KBM-7 (cell line): ENCODE results near the gene ARHGEF4.

Experiments used
- DNase-seq: peaks from one replicate; pipeline ENCODE4 v3.0.0-alpha.2; 2015
- in situ Hi-C: fragments of 300-500 bp; cut with MboI; formaldehyde crosslinking; loops from 2 replicates; pipeline ENCODE4 v1.14.3; 2020; ENCODE audit warnings: low sequenced_read_pairs, low pct_unique_long_range_greater_than_20kb, mixed read lengths

ARHGEF4 gene

GRCh38 chr2:130836501-130837174, at the start of gene ARHGEF4:
Gene ARHGEF4, plus strand, starts transcription at chr2:130836914. Its CDS starts 40 bp downstream, at chr2:130836954.
- DNase-seq: no peak
- in situ Hi-C loops: no loop called here

- DNase-seq: no peak
These were observed 48.9 kb upstream of the ARHGEF4 start for GRCh38 chr2:130787841-130788240.

GRCh38 chr2:130790312-130790711, 46.4 kb upstream of the ARHGEF4 start:
- in situ Hi-C loops: no loop called here
- no peak for DNase-seq

More at GRCh38 chr2:130787841-130788240, 48.9 kb upstream of the ARHGEF4 start:
- in situ Hi-C loops: no loop called here

GRCh38 chr2:130790804-130791616, 45.7 kb upstream of the ARHGEF4 start:
- DNase-seq: no peak
- in situ Hi-C loops: no loop called here

- in situ Hi-C loops: no loop called here
These were observed 45.1 kb upstream of the ARHGEF4 start for GRCh38 chr2:130791617-130791939.

GRCh38 chr2:130795431-130795830, 41.3 kb upstream of the ARHGEF4 start:
- DNase-seq: no peak
- in situ Hi-C loops: no loop called here

More at GRCh38 chr2:130791617-130791939, 45.1 kb upstream of the ARHGEF4 start:
- no peak for DNase-seq

- in situ Hi-C loops: no loop called here
These were observed 40.4 kb upstream of the ARHGEF4 start for GRCh38 chr2:130796290-130796689.

GRCh38 chr2:130797493-130798435, 39.0 kb upstream of the ARHGEF4 start:
- in situ Hi-C loops: no loop called here
- DNase-seq: peak; percentile 86

More at GRCh38 chr2:130796290-130796689, 40.4 kb upstream of the ARHGEF4 start:
- no peak for DNase-seq

GRCh38 chr2:130798472-130799218, 38.1 kb upstream of the ARHGEF4 start:
- no peak for DNase-seq
- in situ Hi-C loops: no loop called here

- in situ Hi-C loops: no loop called here
- no peak for DNase-seq
These were observed 37.4 kb upstream of the ARHGEF4 start for GRCh38 chr2:130799295-130799694.

GRCh38 chr2:130805613-130806012, 31.1 kb upstream of the ARHGEF4 start:
- in situ Hi-C loops: no loop called here

GRCh38 chr2:130806370-130806769, 30.3 kb upstream of the ARHGEF4 start:
- in situ Hi-C loops: no loop called here
- no peak for DNase-seq

More at GRCh38 chr2:130805613-130806012, 31.1 kb upstream of the ARHGEF4 start:
- no peak for DNase-seq

- DNase-seq: peak; percentile 27
- in situ Hi-C loops: no loop called here
These were observed 28.9 kb upstream of the ARHGEF4 start for GRCh38 chr2:130807659-130808385.

GRCh38 chr2:130808482-130809268, 28.0 kb upstream of the ARHGEF4 start:
- DNase-seq: peak; percentile 93

GRCh38 chr2:130810490-130810889, 26.2 kb upstream of the ARHGEF4 start:
- in situ Hi-C loops: no loop called here
- DNase-seq: no peak

More at GRCh38 chr2:130808482-130809268, 28.0 kb upstream of the ARHGEF4 start:
- in situ Hi-C loops: no loop called here

GRCh38 chr2:130813722-130814121, 23.0 kb upstream of the ARHGEF4 start:
- DNase-seq: no peak
- in situ Hi-C loops: no loop called here

- no peak for DNase-seq
- in situ Hi-C loops: no loop called here
These were observed 21.6 kb upstream of the ARHGEF4 start for GRCh38 chr2:130814931-130815680.
